Retinal pigment epithelial cell (primary cell): ENCODE results near the gene BBS1.

Source experiments
- DNase-seq: peaks from one replicate; pipeline ENCODE4 v3.0.0-alpha.2; 2010; ENCODE audit warnings: low read depth
- H3K4me3 ChIP-seq: 2 replicates; pipeline ENCODE4 v1.5.1; 2011; ENCODE audit warnings: mild to moderate bottlenecking, low read length, control low read depth, moderate library complexity
- CTCF ChIP-seq: conservative IDR thresholded peaks from 2 replicates; pipeline ENCODE4 v1.5.1; 2011; ENCODE audit warnings: low read depth, low read length, control low read depth, inconsistent platforms

The BBS1 gene

GRCh38 chr11:66547662-66548009, 37.2 kb downstream of the BBS1 start:
- DNase-seq, result no peak
- H3K4me3 ChIP-seq, result no peak overlapping the region
- no peak for TF ChIP-seq CTCF

GRCh38 chr11:66548041-66548440, 37.6 kb downstream of the BBS1 start:
- DNase-seq, result no peak
- H3K4me3 ChIP-seq, result no peak overlapping the region
- no peak for TF ChIP-seq CTCF

- no peak overlapping the region for H3K4me3 ChIP-seq
- TF ChIP-seq CTCF, result no peak
- no peak for DNase-seq
These were observed 38.6 kb downstream of the BBS1 start for GRCh38 chr11:66548774-66549630.

GRCh38 chr11:66549696-66550095, 39.3 kb downstream of the BBS1 start:
- TF ChIP-seq CTCF, result no peak
- DNase-seq, result no peak
- no peak overlapping the region for H3K4me3 ChIP-seq

DNA sequence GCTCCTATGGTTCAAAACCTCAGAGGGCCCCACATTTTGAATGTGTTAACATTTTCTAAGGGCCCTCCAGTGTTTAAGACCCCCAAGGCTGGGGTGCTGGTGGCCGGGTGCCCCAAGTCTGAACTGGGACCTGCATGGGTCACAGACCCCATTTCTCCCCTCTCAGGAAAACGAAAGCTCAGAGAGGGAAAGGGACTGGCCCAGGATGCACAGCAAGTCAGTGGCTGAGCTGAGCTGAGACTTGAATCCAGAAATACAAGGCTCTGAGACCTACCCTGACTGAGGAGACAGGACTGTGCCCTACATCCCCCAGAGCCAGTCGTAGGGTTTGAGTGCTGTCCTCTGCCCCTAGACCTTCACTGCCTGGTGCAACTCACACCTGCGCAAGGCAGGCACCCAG, 40.5 kb downstream of the BBS1 start:
- no peak for DNase-seq
- TF ChIP-seq CTCF, result no peak
- no peak overlapping the region for H3K4me3 ChIP-seq

- no peak for TF ChIP-seq CTCF
- DNase-seq, result no peak
- no peak overlapping the region for H3K4me3 ChIP-seq
These were observed 44.2 kb downstream of the BBS1 start for GRCh38 chr11:66554602-66555001.

- no peak for TF ChIP-seq CTCF
- no peak overlapping the region for H3K4me3 ChIP-seq
- no peak for DNase-seq
These were observed 45.0 kb downstream of the BBS1 start for GRCh38 chr11:66555416-66555815.
